Activated CD8-positive, alpha-beta T cell treated with anti-CD3 and anti-CD28 coated beads, Interleukin-2, amount 10 ng/mL, durations not matched to agents 7 days and 5 days (primary cell): ENCODE results near the gene TCF25. TPM values are rescaled to one million over a fixed set of nuclear protein-coding genes. Genes with fewer than 3 reads are reported as not detected.

Source experiments
- ATAC-seq: fragments of 150-1000 bp; cut with Tn5 transposase; one replicate; pipeline ENCODE4 v1.10.0; 2021; ENCODE audit warnings: moderate library complexity
- CTCF ChIA-PET: fragments of 350-600 bp; sonication (Branson Sonifier 250); formaldehyde crosslinking; loops from one replicate; lab custom pipeline; 2021; ENCODE audit warnings: antibody characterized with exemption; lab: Charles Lee
- POLR2A ChIA-PET: fragments of 350-600 bp; sonication (Branson Sonifier 250); formaldehyde crosslinking; loops from one replicate; lab custom pipeline; 2021; ENCODE audit warnings: antibody characterized with exemption; lab: Charles Lee
- DNase-seq: peaks from one replicate; pipeline ENCODE4 v3.0.0-alpha.2; 2020
- H3K27ac Mint-ChIP-seq: one replicate; pipeline ENCODE4 v1.8.0; 2021; ENCODE audit warnings: mild to moderate bottlenecking, mixed read lengths
- H3K27me3 Mint-ChIP-seq: one replicate; pipeline ENCODE4 v1.8.0; 2021; ENCODE audit warnings: low read depth, mixed read lengths
- H3K36me3 Mint-ChIP-seq: one replicate; pipeline ENCODE4 v1.8.0; 2021; ENCODE audit warnings: low read depth, mixed read lengths
- H3K4me1 Mint-ChIP-seq: one replicate; pipeline ENCODE4 v1.8.0; 2021; ENCODE audit warnings: low read depth, mixed read lengths
- H3K4me3 Mint-ChIP-seq: one replicate; pipeline ENCODE4 v1.8.0; 2021; ENCODE audit warnings: mild to moderate bottlenecking, mixed read lengths
- H3K9me3 Mint-ChIP-seq: one replicate; pipeline ENCODE4 v1.8.0; 2022; ENCODE audit warnings: mixed read lengths; ENCODE audit not compliant: insufficient read depth
- total RNA-seq, 2 experiments: library from RNA; stranded (reverse); gene quantifications; one replicate each; pipeline ENCODE4 v1.2.3, GENCODE V29; 2021

Gene TCF25
- total RNA-seq, 2 experiments from 2014 or later = 169 to 178 TPM

GRCh38 chr16:89918453-89919347 is 45.3 kb downstream of the TCF25 start, which contains the start of gene MC1R:
Gene MC1R, plus strand, starts transcription at chr16:89918862. Its CDS starts 397 bp downstream, at chr16:89919259.
- POLR2A ChIA-PET = interaction anchor here (1.8 kb wide), 1 partner anchor 45 kb away, joined by 7 read pairs; the partner anchor contains the start of gene TCF25

GRCh38 chr16:89919535-89920406 is 46.4 kb downstream of the TCF25 start:
- no peak for DNase-seq
- POLR2A ChIA-PET = interaction anchor here (1.8 kb wide), 1 partner anchor 46 kb away, joined by 7 read pairs; the partner anchor contains the start of gene TCF25
- Mint-ChIP-seq H3K36me3 (no peaks in the 10 kb centered on the region), H3K9me3 (no peaks in the 10 kb centered on the region), H3K4me1 (peaks cover 54% of the 10 kb centered on the region), H3K27ac (no peak overlapping the region), H3K27me3 (peaks cover 36% of the 10 kb centered on the region), H3K4me3 (no peak overlapping the region)
- no peak for ATAC-seq
- CTCF ChIA-PET = interaction anchor here (1.1 to 2.3 kb wide), 3 partner anchors 10 to 214 kb away, joined by 4 to 16 read pairs (median 7); no protein-coding TSS in a partner anchor

More at GRCh38 chr16:89918453-89919347, 45.3 kb downstream of the TCF25 start, which contains the start of gene MC1R:
- H3K4me1 Mint-ChIP-seq = peaks cover 51% of the 10 kb centered on the region
- peak within 1 kb of the TSS; percentile 83 for H3K27ac Mint-ChIP-seq
- no peaks in the 10 kb centered on the region for H3K9me3 Mint-ChIP-seq
- CTCF ChIA-PET = interaction anchor here (1.2 to 2.3 kb wide), 3 partner anchors 10 to 219 kb away, joined by 6 to 16 read pairs (median 7); no protein-coding TSS in a partner anchor
- peak; percentile 9 for ATAC-seq
- DNase-seq = peak; percentile 52
- peak within 1 kb of the TSS; percentile 69 for H3K4me3 Mint-ChIP-seq
- H3K27me3 Mint-ChIP-seq = peaks cover 28% of the 10 kb centered on the region
- no peaks in the 10 kb centered on the region for H3K36me3 Mint-ChIP-seq

- Mint-ChIP-seq H3K27me3 (peaks cover 42% of the 10 kb centered on the region), H3K4me3 (no peak overlapping the region), H3K27ac (no peak overlapping the region), H3K4me1 (peaks cover 56% of the 10 kb centered on the region), H3K36me3 (no peaks in the 10 kb centered on the region), H3K9me3 (no peaks in the 10 kb centered on the region)
- POLR2A ChIA-PET = no interaction called here
- no peak for DNase-seq
- ATAC-seq = no peak
- CTCF ChIA-PET = interaction anchor here (1.1 kb wide), 1 partner anchor 11 kb away, joined by 4 read pairs; no protein-coding TSS in a partner anchor
Measured at GRCh38 chr16:89920723-89921122, 47.3 kb downstream of the TCF25 start.

- ATAC-seq (no peak), DNase-seq (no peak)
- ChIA-PET POLR2A (interaction anchor here (0.5 to 1.8 kb wide), 4 partner anchors 36 to 52 kb away, joined by 3 to 5 read pairs (median 4); partner anchors contain the start of gene TCF25), CTCF (interaction anchor here (1.1 to 1.9 kb wide), 2 partner anchors 11 kb away, joined by 4 to 9 read pairs; no protein-coding TSS in a partner anchor)
- H3K9me3 Mint-ChIP-seq = no peaks in the 10 kb centered on the region
- H3K4me1 Mint-ChIP-seq = peaks cover 54% of the 10 kb centered on the region
- H3K4me3 Mint-ChIP-seq = no peak overlapping the region
- H3K36me3 Mint-ChIP-seq = no peaks in the 10 kb centered on the region
- peaks cover 42% of the 10 kb centered on the region for H3K27me3 Mint-ChIP-seq
- H3K27ac Mint-ChIP-seq = no peak overlapping the region
Measured at GRCh38 chr16:89921131-89921701, 47.8 kb downstream of the TCF25 start.

- DNase-seq (peak; percentile 47), ATAC-seq (no peak)
- Mint-ChIP-seq H3K4me1 (peaks cover 57% of the 10 kb centered on the region), H3K4me3 (peak overlapping the region; percentile 57), H3K9me3 (no peaks in the 10 kb centered on the region), H3K27ac (peak overlapping the region; percentile 4), H3K27me3 (peaks cover 42% of the 10 kb centered on the region), H3K36me3 (no peaks in the 10 kb centered on the region)
- CTCF ChIA-PET = interaction anchor here (1.9 kb wide), 1 partner anchor 12 kb away, joined by 9 read pairs; no protein-coding TSS in a partner anchor
- POLR2A ChIA-PET = interaction anchor here (0.5 to 1.8 kb wide), 4 partner anchors 37 to 51 kb away, joined by 3 to 5 read pairs (median 4); partner anchors contain the start of gene TCF25
Measured at GRCh38 chr16:89921702-89922476, 48.5 kb downstream of the TCF25 start.

GRCh38 chr16:89922477-89922883 is 49.1 kb downstream of the TCF25 start:
- Mint-ChIP-seq H3K4me3 (peak overlapping the region; percentile 57), H3K36me3 (no peaks in the 10 kb centered on the region), H3K27me3 (peaks cover 42% of the 10 kb centered on the region), H3K27ac (no peak overlapping the region), H3K9me3 (no peaks in the 10 kb centered on the region), H3K4me1 (peaks cover 51% of the 10 kb centered on the region)
- CTCF ChIA-PET = interaction anchor here (1.9 kb wide), 1 partner anchor 12 kb away, joined by 9 read pairs; no protein-coding TSS in a partner anchor
- ATAC-seq (no peak), DNase-seq (peak; percentile 61)
- POLR2A ChIA-PET = interaction anchor here (1.6 to 1.8 kb wide), 2 partner anchors 49 to 50 kb away, joined by 5 read pairs; partner anchors contain the start of gene TCF25

GRCh38 chr16:89922884-89923639 is 49.7 kb downstream of the TCF25 start, which contains the start of gene TUBB3:
Gene TUBB3, plus strand, starts transcription at chr16:89923342. Its CDS starts 60 bp downstream, at chr16:89923402.
- Mint-ChIP-seq H3K4me1 (peaks cover 46% of the 10 kb centered on the region), H3K36me3 (no peaks in the 10 kb centered on the region), H3K27ac (no peak within 1 kb of the TSS), H3K4me3 (peak within 1 kb of the TSS; percentile 57), H3K9me3 (no peaks in the 10 kb centered on the region), H3K27me3 (peaks cover 42% of the 10 kb centered on the region)
- DNase-seq = peak; percentile 65
- ChIA-PET CTCF (interaction anchor here (1.9 kb wide), 1 partner anchor 13 kb away, joined by 9 read pairs; no protein-coding TSS in a partner anchor), POLR2A (interaction anchor here (0.8 to 1.8 kb wide), 3 partner anchors 50 kb away, joined by 3 to 5 read pairs (median 5); partner anchors contain the start of gene TCF25)
- ATAC-seq = peak; percentile 33

- H3K9me3 Mint-ChIP-seq = no peaks in the 10 kb centered on the region
- no peaks in the 10 kb centered on the region for H3K36me3 Mint-ChIP-seq
- no peak for ATAC-seq
- H3K27me3 Mint-ChIP-seq = peaks cover 39% of the 10 kb centered on the region
- ChIA-PET POLR2A (interaction anchor here (0.8 kb wide), 1 partner anchor 50 kb away, joined by 3 read pairs; the partner anchor contains the start of gene TCF25), CTCF (no interaction called here)
- DNase-seq = no peak
- H3K4me3 Mint-ChIP-seq = no peak overlapping the region
- H3K27ac Mint-ChIP-seq = no peak overlapping the region
- H3K4me1 Mint-ChIP-seq = peaks cover 41% of the 10 kb centered on the region
Measured at GRCh38 chr16:89923640-89924296, 50.4 kb downstream of the TCF25 start.

- CTCF ChIA-PET = no interaction called here
Measured at GRCh38 chr16:89924297-89924924, 51.0 kb downstream of the TCF25 start.

More at GRCh38 chr16:89924297-89924924, 51.0 kb downstream of the TCF25 start:
- DNase-seq = peak; percentile 64
- no peaks in the 10 kb centered on the region for H3K9me3 Mint-ChIP-seq
- peak overlapping the region; percentile 18 for H3K4me3 Mint-ChIP-seq
- POLR2A ChIA-PET = interaction anchor here (1.1 kb wide), 1 partner anchor 48 kb away, joined by 3 read pairs; no protein-coding TSS in a partner anchor
- no peak overlapping the region for H3K27ac Mint-ChIP-seq
- no peak for ATAC-seq
- H3K4me1 Mint-ChIP-seq = peaks cover 38% of the 10 kb centered on the region
- H3K27me3 Mint-ChIP-seq = peaks cover 34% of the 10 kb centered on the region
- H3K36me3 Mint-ChIP-seq = no peaks in the 10 kb centered on the region
